GM18951 (cell line): ENCODE data around the gene PCP4L1.

ENCODE experiments used
- POLR2A ChIP-seq: IDR thresholded peaks from 4 replicates; pipeline ENCODE4 v1.6.1; 2011; ENCODE audit warnings: mild to moderate bottlenecking; ENCODE audit not compliant: insufficient read length, insufficient read depth; ENCODE audit errors: extremely low read depth
- in situ Hi-C: fragments of 300-500 bp; cut with MboI; formaldehyde crosslinking; loops from one replicate; pipeline ENCODE4 v1.12.0; 2022; ENCODE audit warnings: low sequenced_read_pairs, mixed read lengths, inconsistent platforms; ENCODE audit not compliant: unreplicated experiment

PCP4L1 gene

DNA sequence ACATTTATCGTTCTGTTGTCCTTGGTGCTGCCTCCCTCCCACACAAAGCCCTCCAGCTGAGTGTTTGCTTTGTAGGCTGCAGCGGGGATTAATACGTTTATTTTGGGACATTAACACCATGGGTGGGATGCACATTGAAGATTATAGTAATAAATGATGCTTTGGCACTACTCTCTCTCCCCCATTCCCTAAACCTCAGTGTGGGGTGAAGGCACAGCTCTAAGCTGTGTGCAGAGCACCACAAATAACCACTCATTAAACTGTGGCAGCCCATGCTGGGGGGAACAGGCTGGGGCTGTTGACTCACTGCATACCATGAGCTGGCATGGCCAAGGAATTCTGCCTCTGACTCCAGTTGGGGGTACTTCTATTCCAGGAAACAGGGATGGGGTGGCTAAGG lies 7.7 kb downstream of the PCP4L1 start:
- in situ Hi-C loops, result no loop called here
- TF ChIP-seq POLR2A, result no peak

DNA sequence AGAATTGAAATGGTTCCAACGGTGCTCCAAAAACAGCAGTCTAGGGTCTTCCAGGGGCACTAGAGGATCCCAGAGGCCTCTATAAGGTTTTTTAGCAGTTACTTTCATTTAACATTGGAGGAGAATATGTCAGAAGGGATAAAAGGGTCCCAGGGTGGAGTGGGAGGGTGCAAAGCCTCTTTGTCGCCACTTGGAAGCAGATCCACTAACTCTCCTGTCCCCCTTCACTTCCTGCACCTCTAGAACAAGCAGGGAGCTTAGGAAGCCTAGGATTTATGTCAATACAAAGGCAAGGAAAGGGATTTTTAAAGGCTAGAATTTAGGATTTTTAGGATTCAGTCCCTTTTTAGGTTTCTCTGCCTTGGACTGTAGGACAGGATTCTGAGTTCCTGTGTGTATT lies 8.3 kb downstream of the PCP4L1 start:
- no peak for TF ChIP-seq POLR2A
- in situ Hi-C loops, result no loop called here

DNA sequence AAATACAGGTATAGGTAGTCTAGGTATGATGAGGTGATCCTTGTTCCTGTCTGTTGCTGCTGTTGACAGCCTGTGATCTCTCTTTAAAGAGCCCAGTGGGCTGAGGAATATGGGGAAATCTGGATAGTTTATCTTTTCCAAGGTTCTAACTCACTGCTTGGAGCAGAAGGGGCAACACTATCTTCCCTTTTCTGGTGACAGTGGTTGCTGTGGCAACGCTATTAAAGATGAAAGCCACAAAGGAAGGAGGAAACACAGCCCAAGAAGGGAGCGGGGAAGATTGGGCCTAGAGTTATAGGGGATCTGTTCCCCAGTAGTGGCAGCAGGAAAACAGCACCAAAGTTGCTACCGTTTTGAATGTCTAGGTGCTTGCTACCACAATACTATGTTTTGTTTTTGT lies 8.8 kb downstream of the PCP4L1 start:
- TF ChIP-seq POLR2A, result no peak
- in situ Hi-C loops, result no loop called here

DNA sequence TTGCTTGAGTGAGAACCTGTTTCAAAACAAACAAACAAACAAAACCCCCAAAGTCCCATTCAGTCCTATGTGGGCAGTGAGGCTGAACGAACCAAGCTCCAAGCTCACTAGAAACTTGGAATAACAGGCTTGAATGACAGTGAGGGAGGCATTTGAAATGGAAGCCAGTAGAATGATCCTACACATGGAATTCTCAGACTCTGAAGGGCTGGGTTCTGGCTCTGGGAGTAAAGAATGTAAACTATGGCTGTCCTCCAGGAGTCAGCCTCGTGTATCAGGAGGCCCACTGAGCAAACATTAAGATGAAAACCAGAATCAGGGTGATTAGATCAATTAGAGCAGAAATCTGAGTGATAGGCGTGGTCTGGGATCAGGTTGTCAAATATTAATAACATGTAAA lies 14.9 kb downstream of the PCP4L1 start:
- no peak for TF ChIP-seq POLR2A
- in situ Hi-C loops, result no loop called here

DNA sequence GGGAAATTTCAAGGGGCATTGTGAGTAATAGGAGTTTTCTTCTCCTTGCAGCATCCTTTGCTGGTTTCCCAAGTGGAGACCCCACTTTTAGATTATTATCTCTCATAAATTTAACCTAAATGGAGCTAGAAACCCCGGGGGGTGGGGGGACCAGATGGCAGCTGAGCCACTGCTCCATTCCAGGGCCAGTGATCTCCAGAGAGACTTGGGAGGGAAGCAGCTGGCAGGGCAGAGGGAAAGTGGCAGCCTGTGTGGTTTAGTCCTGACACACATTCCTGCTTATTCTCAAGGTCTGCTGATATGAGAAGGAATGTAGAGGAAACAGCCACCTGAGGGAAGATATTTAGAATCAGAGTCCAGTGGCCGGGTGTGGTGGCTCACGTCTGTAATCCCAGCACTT lies 16.3 kb downstream of the PCP4L1 start:
- TF ChIP-seq POLR2A, result no peak
- in situ Hi-C loops, result no loop called here

DNA sequence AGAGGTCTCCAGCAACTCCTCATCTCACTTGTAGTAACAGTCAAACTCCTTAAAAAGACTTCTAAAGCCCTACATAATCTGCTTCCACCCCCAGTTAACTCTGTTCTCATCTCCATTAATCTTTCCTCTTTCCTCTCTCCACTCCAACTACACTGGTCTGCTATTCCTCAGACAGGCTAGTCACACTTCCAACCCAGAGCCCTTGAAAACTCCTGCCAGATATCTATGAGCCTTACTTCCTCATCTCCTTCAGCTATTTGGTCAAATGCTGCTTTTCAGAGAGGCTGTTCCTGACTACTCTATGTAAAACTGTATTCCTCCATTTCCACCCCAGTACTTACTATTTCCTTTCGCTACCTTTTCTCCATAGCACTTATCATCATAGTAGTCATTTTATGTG lies 24.4 kb downstream of the PCP4L1 start:
- in situ Hi-C loops, result no loop called here
- TF ChIP-seq POLR2A, result no peak

DNA sequence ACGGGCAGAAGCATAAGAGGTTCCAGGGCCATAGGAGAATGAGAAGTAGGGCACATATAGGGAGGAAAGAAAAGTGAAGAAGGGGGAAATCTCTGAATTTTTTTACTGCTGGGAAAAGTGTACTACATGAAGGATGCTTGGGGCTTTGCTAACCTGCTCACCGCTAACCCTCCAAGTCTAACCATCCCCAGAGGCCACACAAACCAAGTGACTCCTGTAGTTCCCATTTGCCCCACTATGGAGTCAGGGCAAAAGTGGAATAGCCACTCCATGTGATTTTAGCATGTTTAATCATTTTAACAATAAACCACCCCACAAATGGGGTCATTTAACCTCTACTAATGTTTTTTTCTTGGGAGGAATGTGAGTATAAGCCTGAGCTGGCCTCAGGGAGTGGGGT lies 26.6 kb downstream of the PCP4L1 start:
- in situ Hi-C loops, result no loop called here
- no peak for TF ChIP-seq POLR2A

DNA sequence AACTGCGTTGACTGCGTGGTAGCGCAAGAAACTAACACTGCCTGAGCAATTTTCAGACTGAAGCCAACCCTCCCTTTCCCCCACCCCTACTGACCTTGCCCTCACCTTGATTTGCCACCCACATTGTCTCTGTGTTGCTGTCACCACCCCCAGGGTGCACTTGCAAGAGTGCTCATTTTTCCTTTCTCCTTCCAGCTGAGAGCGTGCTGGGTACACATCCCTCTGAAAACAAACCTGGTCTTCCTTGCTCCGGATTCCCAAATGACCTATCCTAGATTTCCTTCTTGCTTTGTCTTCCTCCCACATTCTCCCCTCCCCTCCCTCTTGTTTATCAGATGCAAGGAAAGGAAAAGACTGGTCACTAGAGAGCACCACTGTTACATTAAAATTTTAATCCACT lies 27.0 kb downstream of the PCP4L1 start:
- in situ Hi-C loops, result no loop called here
- TF ChIP-seq POLR2A, result no peak

DNA sequence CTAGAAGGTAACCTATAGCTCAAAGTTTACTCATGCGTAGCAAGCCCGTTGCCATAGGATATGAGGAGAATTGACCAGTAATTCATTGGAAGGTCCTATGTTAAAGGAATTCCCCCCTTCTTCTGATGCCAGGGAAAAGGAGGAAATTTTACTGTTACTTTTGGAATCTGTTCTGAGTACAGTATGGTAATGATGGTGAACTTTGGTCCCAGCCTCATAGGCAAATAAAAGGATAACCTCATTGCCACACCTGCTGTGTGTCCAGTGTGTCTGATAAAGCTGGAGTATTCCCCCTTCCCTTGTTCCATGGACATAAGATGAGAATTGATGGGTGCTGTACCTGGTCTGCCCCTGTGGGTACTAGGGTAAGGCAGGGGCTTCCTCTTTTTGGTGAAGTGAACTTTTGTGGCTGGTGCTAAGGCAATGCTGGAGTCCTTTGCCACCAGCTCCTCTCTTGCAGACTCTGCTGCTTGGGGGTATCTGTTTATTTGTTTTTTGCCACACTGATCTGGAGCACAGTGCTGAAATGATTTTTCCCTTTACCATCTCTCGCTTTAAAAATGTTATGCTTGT lies 29.0 kb downstream of the PCP4L1 start:
- TF ChIP-seq POLR2A, result no peak
- in situ Hi-C loops, result no loop called here

DNA sequence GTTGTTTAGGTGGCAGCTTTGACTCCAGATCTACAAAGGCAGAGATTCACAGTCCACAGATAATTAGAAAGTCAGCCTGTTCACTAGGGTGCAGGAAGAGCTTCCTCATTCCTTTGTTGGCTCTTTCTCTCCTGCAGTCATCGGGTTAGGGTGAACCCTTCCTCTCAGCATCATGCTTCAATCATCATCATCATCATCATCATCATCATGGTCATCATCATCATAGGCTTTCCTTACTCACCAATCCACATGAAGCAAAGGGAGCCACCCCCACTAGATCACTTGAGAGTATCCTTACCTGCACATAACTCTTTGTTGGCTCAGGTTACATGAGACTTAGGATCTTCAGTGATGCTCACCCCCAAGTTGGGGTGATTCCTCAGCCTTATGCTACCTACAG lies 32.2 kb downstream of the PCP4L1 start:
- in situ Hi-C loops, result no loop called here
- TF ChIP-seq POLR2A, result no peak

DNA sequence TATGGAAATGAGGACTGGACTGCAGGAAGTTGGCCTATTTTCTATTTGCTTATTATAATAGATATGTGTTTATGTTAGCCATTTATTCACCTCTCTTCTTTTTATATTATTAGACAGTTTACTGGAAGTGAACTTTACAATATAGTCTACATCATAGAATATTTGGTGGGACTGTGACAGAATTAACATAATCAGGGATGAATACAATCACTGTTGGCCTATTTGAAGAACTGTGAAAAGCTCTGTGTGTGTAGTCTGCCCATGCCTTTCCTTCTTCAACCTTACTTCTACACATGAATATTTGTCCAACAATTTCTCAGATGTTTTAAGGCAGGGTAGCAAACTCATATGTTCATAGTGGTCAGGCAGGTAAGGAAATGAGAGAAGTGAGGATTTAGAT lies 38.9 kb downstream of the PCP4L1 start:
- TF ChIP-seq POLR2A, result no peak
- in situ Hi-C loops, result no loop called here

DNA sequence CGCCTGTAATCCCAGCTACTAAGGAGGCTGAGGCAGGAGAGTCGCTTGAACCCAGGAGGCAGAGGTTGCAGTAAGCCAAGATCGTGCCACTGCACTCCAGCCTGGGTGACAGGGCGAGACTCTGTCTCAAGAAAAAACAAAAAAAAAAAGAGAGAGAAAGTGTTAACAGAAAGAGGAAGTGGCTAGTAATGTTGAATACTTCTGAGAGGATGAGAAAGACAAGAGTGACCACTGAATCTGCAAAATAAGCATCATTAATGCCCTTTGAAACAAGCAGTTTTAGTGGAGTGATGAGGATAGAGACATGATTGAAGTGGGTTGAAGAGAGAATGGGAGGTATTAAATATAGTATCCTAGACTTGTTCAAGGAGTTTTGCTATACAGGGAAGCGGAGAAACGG lies 39.6 kb downstream of the PCP4L1 start:
- no peak for TF ChIP-seq POLR2A

DNA sequence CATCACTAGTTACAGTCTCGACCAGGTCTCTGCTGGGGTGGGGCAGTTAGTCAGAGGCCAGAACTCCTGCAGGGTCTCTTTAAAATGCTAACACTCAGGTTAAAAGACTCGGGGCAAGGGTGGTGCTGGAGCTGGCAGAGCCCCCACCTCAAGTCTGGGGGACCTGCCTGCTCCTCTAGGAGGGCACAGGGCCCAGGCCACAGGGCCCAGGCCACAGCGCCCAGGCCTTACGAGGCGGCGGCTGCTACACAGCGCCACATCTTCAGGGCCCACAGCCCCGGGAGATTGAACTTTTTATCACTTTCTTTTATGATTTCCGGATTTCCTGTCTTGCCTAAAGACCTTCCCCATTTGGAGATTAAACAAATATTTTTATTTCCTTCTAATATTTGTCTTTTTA lies 40.8 kb downstream of the PCP4L1 start:
- in situ Hi-C loops, result no loop called here
- TF ChIP-seq POLR2A, result no peak

More for the DNA sequence above, 39.6 kb downstream of the PCP4L1 start:
- in situ Hi-C loops, result no loop called here

DNA sequence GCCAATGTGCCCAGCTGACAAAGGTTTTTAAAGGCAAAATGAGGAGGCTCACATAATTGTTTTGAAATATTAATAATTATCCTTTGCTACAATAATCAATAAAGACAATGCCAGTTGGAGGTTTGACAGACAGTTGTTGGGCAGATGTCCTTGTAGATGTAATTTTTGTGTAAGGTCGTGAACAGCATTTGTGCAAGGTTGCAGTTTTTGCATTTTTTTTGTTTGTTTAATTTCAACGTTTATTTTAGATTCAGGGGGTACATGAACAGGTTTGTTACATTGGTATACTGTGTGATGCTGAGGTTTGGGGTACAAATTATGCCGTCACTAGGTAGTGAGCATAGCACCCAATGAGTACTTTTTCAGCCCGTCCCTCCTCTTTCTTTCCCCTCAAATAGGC lies 41.9 kb downstream of the PCP4L1 start:
- in situ Hi-C loops, result no loop called here
- no peak for TF ChIP-seq POLR2A
